Endodermal cell (in vitro differentiated cells): ENCODE measurements around the gene P3H3. TPM values are rescaled to one million over a fixed set of nuclear protein-coding genes. Genes with fewer than 3 reads are reported as not detected.
A peak's percentile ranks its signal among the peaks of the same experiment; 100 is the strongest.
"Not testable (repeated sequence)": the region's sequence is repeated elsewhere in the genome, so short reads cannot be mapped to it uniquely, and the experiment has no call there.

ENCODE experiments used
- DNase-seq: peaks from one replicate; pipeline ENCODE4 v3.0.0-alpha.2; 2017
- H3K27ac ChIP-seq: 2 replicates; pipeline ENCODE4 v1.5.1; 2013; ENCODE audit warnings: mild to moderate bottlenecking, low read depth, low read length, moderate library complexity
- H3K27me3 ChIP-seq: 2 replicates; pipeline ENCODE4 v1.6.1; 2013; ENCODE audit warnings: mild to moderate bottlenecking, low read length, moderate library complexity; ENCODE audit not compliant: insufficient read depth, control insufficient read depth, poor library complexity, severe bottlenecking
- H3K36me3 ChIP-seq: 2 replicates; pipeline ENCODE4 v1.7.0; 2013; ENCODE audit warnings: mild to moderate bottlenecking, low read length, moderate library complexity; ENCODE audit not compliant: control insufficient read depth, insufficient read depth
- H3K4me1 ChIP-seq: one replicate; pipeline ENCODE4 v1.7.0; 2013; ENCODE audit warnings: low read length; ENCODE audit not compliant: control insufficient read depth, insufficient read depth
- H3K4me3 ChIP-seq: 2 replicates; pipeline ENCODE4 v1.5.1; 2013; ENCODE audit warnings: mild to moderate bottlenecking, low read length, moderate library complexity
- H3K9ac ChIP-seq: 2 replicates; pipeline ENCODE4 v1.6.1; 2013; ENCODE audit warnings: mild to moderate bottlenecking, low read length, moderate library complexity; ENCODE audit not compliant: poor library complexity, severe bottlenecking; ENCODE audit errors: extremely low read depth
- H3K9me3 ChIP-seq: 2 replicates; pipeline ENCODE4 v1.6.1; 2013; ENCODE audit warnings: mild to moderate bottlenecking, low read length, moderate library complexity; ENCODE audit not compliant: control insufficient read depth
- H3K27ac Mint-ChIP-seq: 2 replicates; pipeline ENCODE4 v1.8.0; 2020; ENCODE audit warnings: mixed read lengths
- H3K27me3 Mint-ChIP-seq: 2 replicates; pipeline ENCODE4 v1.8.0; 2021; ENCODE audit warnings: mild to moderate bottlenecking, mixed read lengths; ENCODE audit not compliant: insufficient read depth
- H3K36me3 Mint-ChIP-seq: 2 replicates; pipeline ENCODE4 v1.8.0; 2020; ENCODE audit warnings: low read depth, mixed read lengths
- H3K4me1 Mint-ChIP-seq: 2 replicates; pipeline ENCODE4 v1.8.0; 2020; ENCODE audit warnings: mixed read lengths
- H3K4me3 Mint-ChIP-seq: 2 replicates; pipeline ENCODE4 v1.8.0; 2020; ENCODE audit warnings: mild to moderate bottlenecking, moderate library complexity, mixed read lengths
- H3K9me3 Mint-ChIP-seq: 2 replicates; pipeline ENCODE4 v1.8.0; 2020; ENCODE audit warnings: mild to moderate bottlenecking, mixed read lengths
- CTCF ChIP-seq: fragments of 200-600 bp; sonication (generic); conservative IDR thresholded peaks from 2 replicates; pipeline ENCODE4 v1.5.0; 2021; ENCODE audit warnings: antibody characterized with exemption, mild to moderate bottlenecking
- WGBS, 2 experiments: methylation state at CpG; one replicate each; pipeline versions ENCODE4 v1.1.5 to v1.1.7; 2013; ENCODE audit warnings: missing lambda C conversion rate in 2 of 2, mixed read lengths in 1 of 2; ENCODE audit not compliant: insufficient coverage in 1 of 2, insufficient read length in 1 of 2; 5-methylcytosine and 5-hydroxymethylcytosine counted together
- total RNA-seq, 2 donors: library from RNA; stranded (reverse); fragmentation: NEBNext Ultra II Directional in 1 of 2; extraction: Animal tissue kit (Norgen Biotek cat#: 25700) in 1 of 2; gene quantifications; 2 replicates in 1 of 2; 3 replicates in 1 of 2; pipeline ENCODE4 v1.2.1, GENCODE V29; 2021

P3H3 gene
- total RNA-seq, 2 donors from 2014 or later: 58.4 to 63.1 TPM

DNA sequence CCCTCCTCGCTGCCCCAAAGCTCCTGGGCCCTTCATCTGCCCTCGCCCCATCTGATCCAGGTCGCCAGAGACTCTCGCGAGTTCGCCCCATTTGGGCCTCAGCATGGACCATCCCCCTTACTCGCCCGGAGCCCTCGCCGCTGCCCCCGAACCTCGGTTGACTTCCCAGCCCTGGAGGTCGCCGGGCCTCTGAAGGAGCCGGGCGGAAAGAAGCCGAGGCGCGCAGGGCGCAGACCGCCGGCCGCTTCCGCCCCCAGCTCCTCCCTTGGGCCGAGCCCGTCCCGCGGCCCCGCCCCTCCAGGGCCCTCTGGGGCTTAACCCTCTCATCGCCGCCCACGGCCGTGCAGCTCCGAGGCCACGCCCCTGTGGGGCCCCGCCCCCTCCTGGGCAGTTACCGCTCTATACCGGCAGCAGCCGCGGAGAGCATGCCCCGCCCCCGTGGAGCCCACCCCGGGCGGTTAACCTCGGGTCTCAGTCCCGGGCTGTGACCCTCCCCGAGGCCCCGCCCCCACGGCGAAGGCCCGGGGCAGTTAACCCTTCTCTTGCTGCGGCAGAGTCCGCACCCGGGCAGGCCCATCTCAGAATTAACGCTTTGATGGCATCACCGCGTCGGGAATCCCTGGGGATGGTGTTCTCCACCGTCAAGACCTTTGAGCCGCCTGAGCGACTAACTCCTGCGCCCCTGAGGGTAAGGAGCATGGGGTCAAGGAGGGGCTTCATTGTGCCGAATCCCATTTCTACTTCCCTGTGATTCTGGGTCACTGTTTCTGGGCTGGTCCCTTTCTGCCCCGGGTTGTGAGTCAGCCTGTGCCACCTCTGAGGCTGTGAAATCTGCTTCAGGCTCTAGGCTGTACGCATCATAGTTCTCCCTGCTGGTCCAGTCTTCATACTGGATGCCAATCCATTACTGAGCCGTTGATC is 45.1 kb downstream of the P3H3 start, which contains the start of gene SPSB2:
TSS of gene SPSB2 (minus strand) at position 210 of the 921 bp plus-strand sequence. CDS start 402 bp downstream, outside the sequence.
- Histone ChIP-seq H3K36me3 (peaks cover 33% of the 10 kb centered on the region), H3K9ac (peak within 1 kb of the TSS; percentile 85), H3K4me3 (peak within 1 kb of the TSS; percentile 88), H3K9me3 (no peaks in the 10 kb centered on the region), H3K4me1 (peaks cover 8% of the 10 kb centered on the region), H3K27ac (peak within 1 kb of the TSS; percentile 32), H3K27me3 (no peaks in the 10 kb centered on the region)
- Mint-ChIP-seq H3K27me3 (no peaks in the 10 kb centered on the region), H3K36me3 (peaks cover 44% of the 10 kb centered on the region), H3K9me3 (no peaks in the 10 kb centered on the region), H3K4me1 (peaks cover 43% of the 10 kb centered on the region), H3K27ac (peak within 1 kb of the TSS; percentile 95), H3K4me3 (peak within 1 kb of the TSS; percentile 97)
- TF ChIP-seq CTCF: peak; percentile 11
- WGBS, 2 experiments: 1 to 4% methylated on average over 23 to 66 of the region's 66 CpGs
- DNase-seq: peak; percentile 100

DNA sequence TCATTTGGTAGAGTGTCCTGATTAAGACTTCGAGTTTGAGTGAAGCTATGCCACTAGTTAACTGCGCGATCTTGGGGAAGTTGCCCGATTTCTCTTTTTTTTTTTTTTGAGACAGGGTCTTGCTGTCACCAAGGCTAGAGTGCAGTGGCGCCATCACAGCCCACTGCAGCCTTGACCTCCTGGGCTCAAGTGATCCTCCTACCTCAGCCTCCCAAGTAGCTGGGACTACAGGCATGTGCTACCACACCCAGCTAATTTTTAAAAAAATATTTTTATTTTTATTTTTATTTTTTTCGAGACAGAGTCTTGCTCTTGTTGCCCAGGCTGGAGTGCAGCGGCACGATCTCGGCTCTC is 45.8 kb downstream of the P3H3 start:
- not testable (repeated sequence) for H3K9me3 ChIP-seq, H3K27me3 ChIP-seq, H3K4me1 ChIP-seq, H3K9me3 Mint-ChIP-seq, DNase-seq, H3K27me3 Mint-ChIP-seq
- WGBS, 2 experiments: 69 to 71% methylated on average over 8 to 9 of the region's 9 CpGs
- peaks cover 30% of the 10 kb centered on the region for H3K36me3 ChIP-seq
- H3K27ac ChIP-seq: peak overlapping the region; percentile 18
- Mint-ChIP-seq H3K4me1 (peaks cover 37% of the 10 kb centered on the region), H3K36me3 (peaks cover 43% of the 10 kb centered on the region), H3K27ac (peak overlapping the region; percentile 90), H3K4me3 (peak overlapping the region; percentile 97)
- H3K9ac ChIP-seq: peak overlapping the region; percentile 73
- H3K4me3 ChIP-seq: peak overlapping the region; percentile 88

DNA sequence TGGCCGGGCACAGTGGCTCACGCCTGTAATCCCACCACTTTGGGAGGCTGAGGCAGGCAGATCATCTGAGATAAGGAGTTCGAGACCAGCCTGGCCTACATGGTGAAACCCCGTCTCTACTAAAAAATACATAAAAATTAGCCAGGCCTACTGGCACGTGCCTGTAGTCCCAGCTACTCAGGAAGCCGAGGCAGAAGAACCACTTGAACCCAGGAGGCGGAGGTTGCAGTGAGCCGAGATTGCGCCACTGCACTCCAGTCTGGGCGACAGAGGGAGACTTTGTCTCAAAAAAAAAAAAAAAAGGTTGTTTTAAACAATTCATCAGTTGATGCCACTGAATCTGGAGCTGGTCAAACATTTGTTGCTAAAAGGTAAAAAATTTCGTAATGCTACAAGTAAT is 51.6 kb downstream of the P3H3 start:
- H3K9ac ChIP-seq, H3K9me3 Mint-ChIP-seq, H3K4me1 Mint-ChIP-seq, DNase-seq, H3K27me3 Mint-ChIP-seq, H3K27me3 ChIP-seq, H3K4me1 ChIP-seq, H3K27ac ChIP-seq, H3K4me3 ChIP-seq, H3K9me3 ChIP-seq, H3K4me3 Mint-ChIP-seq: not testable (repeated sequence)
- WGBS, 2 experiments: 92 to 97% methylated on average over 10 of the region's 11 CpGs
- H3K27ac Mint-ChIP-seq: peak overlapping the region; percentile 68
- peaks cover 22% of the 10 kb centered on the region for H3K36me3 ChIP-seq
- peaks cover 52% of the 10 kb centered on the region for H3K36me3 Mint-ChIP-seq

- Mint-ChIP-seq H3K27ac (no peak overlapping the region), H3K9me3 (no peaks in the 10 kb centered on the region), H3K27me3 (no peaks in the 10 kb centered on the region), H3K36me3 (peaks cover 42% of the 10 kb centered on the region), H3K4me3 (no peak overlapping the region), H3K4me1 (peaks cover 33% of the 10 kb centered on the region)
- no peak for DNase-seq
- 97 to 100% methylated on average over 2 to 5 of the region's 5 CpGs for WGBS, 2 experiments
- H3K36me3 ChIP-seq: peaks cover 25% of the 10 kb centered on the region
- no peak overlapping the region for H3K4me3 ChIP-seq
- H3K9me3 ChIP-seq: no peaks in the 10 kb centered on the region
- H3K4me1 ChIP-seq: peaks cover 4% of the 10 kb centered on the region
- no peak for TF ChIP-seq CTCF
- no peaks in the 10 kb centered on the region for H3K27me3 ChIP-seq
- no peak overlapping the region for H3K27ac ChIP-seq
- H3K9ac ChIP-seq: no peak overlapping the region
These were observed 55.0 kb downstream of the P3H3 start for GRCh38 chr12:6883252-6883651.
